GM12891 (cell line): ENCODE results near the gene GLIS1.

Experiments used
- PAX5 ChIP-seq: IDR thresholded peaks from 2 replicates; pipeline ENCODE4 v1.6.1; 2011; ENCODE audit warnings: low read length, moderate library complexity, mild to moderate bottlenecking; ENCODE audit not compliant: insufficient read depth, severe bottlenecking
- POLR2A ChIP-seq: IDR thresholded peaks from 2 replicates; pipeline ENCODE4 v1.6.1; 2011; ENCODE audit warnings: low read depth, low read length, control low read depth
- POLR2AphosphoS5 ChIP-seq: IDR thresholded peaks from 2 replicates; pipeline ENCODE4 v1.6.1; 2011; ENCODE audit warnings: low read depth, low read length, control low read depth
- POU2F2 ChIP-seq: IDR thresholded peaks from 2 replicates; pipeline ENCODE4 v1.6.1; 2011; ENCODE audit warnings: low read depth, mild to moderate bottlenecking, control low read depth, low read length, moderate library complexity
- SPI1 ChIP-seq: IDR thresholded peaks from 2 replicates; pipeline ENCODE4 v1.6.1; 2011; ENCODE audit warnings: low read depth, low read length, control low read depth
- TAF1 ChIP-seq: IDR thresholded peaks from 2 replicates; pipeline ENCODE4 v1.6.1; 2011; ENCODE audit warnings: low read depth, low read length, control low read depth

DNA sequence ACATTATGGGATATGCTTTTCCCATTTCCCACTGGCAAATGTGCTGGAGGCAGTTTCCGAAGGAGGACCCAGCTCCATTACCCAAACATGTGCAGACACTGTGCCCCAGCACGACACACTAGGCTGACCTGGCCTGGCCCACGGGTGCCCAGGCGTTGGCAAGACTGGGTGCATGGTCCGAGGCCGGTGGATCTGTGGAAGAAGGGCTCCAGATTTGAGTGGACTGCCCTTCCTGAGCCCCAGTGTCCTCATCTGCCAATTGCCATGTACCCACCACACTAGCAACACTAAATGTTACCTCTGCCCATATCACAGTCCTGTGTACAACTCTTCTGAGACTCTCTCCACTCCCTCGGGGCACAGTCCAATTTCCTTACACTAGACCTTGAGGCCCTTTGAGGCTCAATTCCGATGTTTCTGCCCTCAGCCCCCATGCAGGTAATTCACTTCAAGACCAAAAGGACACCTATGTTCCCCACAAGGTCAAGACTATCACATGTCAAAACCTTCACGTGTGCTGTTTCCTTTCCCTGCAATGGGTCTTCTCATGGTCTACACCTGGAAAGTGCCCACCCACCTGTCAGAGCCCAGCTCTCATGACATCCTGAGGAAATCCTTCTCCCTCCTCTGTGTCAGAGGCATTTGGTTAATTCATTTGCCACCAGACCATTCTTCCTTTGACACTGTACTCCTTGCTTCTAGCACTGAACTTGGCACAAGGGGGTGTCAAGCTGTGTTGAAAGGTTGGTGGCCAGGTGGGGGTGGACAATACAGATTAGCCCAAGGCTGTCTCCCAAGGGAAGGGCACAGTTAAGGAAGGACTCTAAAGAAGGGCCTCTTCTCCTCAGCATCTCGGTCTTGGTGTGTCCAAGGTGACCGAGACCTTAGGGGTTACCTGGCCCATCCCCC lies 154.8 kb downstream of the GLIS1 start:
- no peak for TF ChIP-seq POLR2AphosphoS5
- no peak for TF ChIP-seq POLR2A
- no peak for TF ChIP-seq SPI1
- TF ChIP-seq TAF1 = no peak
- no peak for TF ChIP-seq PAX5
- no peak for TF ChIP-seq POU2F2
